Measurements from ENCODE around the gene PPP1R37. TPM values are rescaled to one million over a fixed set of nuclear protein-coding genes. Genes with fewer than 3 reads are reported as not detected.

PPP1R37 gene
- total and polyA plus RNA-seq, 4 donors = 19.2 to 39.7 (median 25.9) TPM

- Histone ChIP-seq H3K36me3 (ENCODE audit: control insufficient read depth in 4 of 4, insufficient read depth in 4 of 4, low read length in 4 of 4) (no peaks in the 10 kb centered on the region), H3K9ac (ENCODE audit: insufficient read depth in 1 of 2, low read length in 2 of 2) (no peak overlapping the region), H3K9me3 (ENCODE audit: control insufficient read depth in 4 of 4, insufficient read depth in 3 of 4, low read length in 3 of 4) (no peaks in the 10 kb centered on the region), H3K27ac (ENCODE audit: low read depth in 1 of 2, low read length in 1 of 2) (no peak overlapping the region), H3K4me1 (ENCODE audit: control insufficient read depth in 5 of 5, insufficient read depth in 5 of 5, low read length in 5 of 5) (peaks cover 0 to 11% (median 4%) of the 10 kb centered on the region in 5 donors), H3K27me3 (ENCODE audit: control insufficient read depth in 3 of 3, insufficient read depth in 3 of 3, low read length in 2 of 3) (no peaks in the 10 kb centered on the region), H3K4me3 (no peak overlapping the region)
- WGBS, 2 donors = 87 to 93% methylated on average over 8 of the region's 8 CpGs
- no peak for TF ChIP-seq CTCF (IDR thresholded peaks at IDR 0.05; ENCODE audit: control extremely low read depth, extremely low read depth)
- ATAC-seq (ENCODE audit: insufficient read depth, low FRiP score) = no peak
- no peak for DNase-seq
Measured at GRCh38 chr19:45133661-45134060, 40.7 kb downstream of the PPP1R37 start.

- peaks cover 0 to 5% (median 0%) of the 10 kb centered on the region in 4 donors for H3K36me3 ChIP-seq (ENCODE audit: control insufficient read depth in 4 of 4, insufficient read depth in 4 of 4, low read length in 4 of 4)
- peaks cover 0 to 11% (median 4%) of the 10 kb centered on the region in 5 donors for H3K4me1 ChIP-seq (ENCODE audit: control insufficient read depth in 5 of 5, insufficient read depth in 5 of 5, low read length in 5 of 5)
- no peak overlapping the region for H3K4me3 ChIP-seq
- TF ChIP-seq CTCF (IDR thresholded peaks at IDR 0.05; ENCODE audit: control extremely low read depth, extremely low read depth) = no peak
- ATAC-seq (ENCODE audit: insufficient read depth, low FRiP score) (no peak), DNase-seq (no peak)
- WGBS, 2 donors = 92 to 95% methylated on average over 21 of the region's 21 CpGs
- H3K9ac ChIP-seq (ENCODE audit: insufficient read depth in 1 of 2, low read length in 2 of 2) = no peak overlapping the region
- H3K27ac ChIP-seq (ENCODE audit: low read depth in 1 of 2, low read length in 1 of 2) = no peak overlapping the region
- H3K27me3 ChIP-seq (ENCODE audit: control insufficient read depth in 3 of 3, insufficient read depth in 3 of 3, low read length in 2 of 3) = no peaks in the 10 kb centered on the region
- no peaks in the 10 kb centered on the region for H3K9me3 ChIP-seq (ENCODE audit: control insufficient read depth in 4 of 4, insufficient read depth in 3 of 4, low read length in 3 of 4)
Measured at GRCh38 chr19:45135176-45135885, 42.4 kb downstream of the PPP1R37 start.

- H3K27ac ChIP-seq (ENCODE audit: low read depth in 1 of 2, low read length in 1 of 2) = no peak overlapping the region
- DNase-seq (no peak), ATAC-seq (ENCODE audit: insufficient read depth, low FRiP score) (no peak)
- H3K9ac ChIP-seq (ENCODE audit: insufficient read depth in 1 of 2, low read length in 2 of 2) = no peak overlapping the region
- H3K4me3 ChIP-seq = no peak overlapping the region
- no peak for TF ChIP-seq CTCF (IDR thresholded peaks at IDR 0.05; ENCODE audit: control extremely low read depth, extremely low read depth)
- peaks cover 0 to 11% (median 4%) of the 10 kb centered on the region in 5 donors for H3K4me1 ChIP-seq (ENCODE audit: control insufficient read depth in 5 of 5, insufficient read depth in 5 of 5, low read length in 5 of 5)
- peaks cover 0 to 16% (median 3%) of the 10 kb centered on the region in 4 donors for H3K36me3 ChIP-seq (ENCODE audit: control insufficient read depth in 4 of 4, insufficient read depth in 4 of 4, low read length in 4 of 4)
- no peaks in the 10 kb centered on the region for H3K27me3 ChIP-seq (ENCODE audit: control insufficient read depth in 3 of 3, insufficient read depth in 3 of 3, low read length in 2 of 3)
- 82 to 86% methylated on average over 12 of the region's 12 CpGs for WGBS, 2 donors
- no peaks in the 10 kb centered on the region for H3K9me3 ChIP-seq (ENCODE audit: control insufficient read depth in 4 of 4, insufficient read depth in 3 of 4, low read length in 3 of 4)
Measured at GRCh38 chr19:45136507-45137178, 43.7 kb downstream of the PPP1R37 start.
